Stimulated activated naive CD8-positive, alpha-beta T cell treated with anti-CD3 and anti-CD28 coated beads, Interleukin-15, Interleukin-2, amounts not matched to agents 100 ng/mL and 50 ng/mL, for 24 hours (primary cell): ENCODE measurements around the gene CANT1.

Experiments used
- H3K27ac Mint-ChIP-seq: one replicate; pipeline ENCODE4 v1.8.0; 2021; ENCODE audit warnings: mild to moderate bottlenecking, mixed read lengths
- H3K27me3 Mint-ChIP-seq: one replicate; pipeline ENCODE4 v1.8.0; 2021; ENCODE audit warnings: mixed read lengths
- H3K36me3 Mint-ChIP-seq: one replicate; pipeline ENCODE4 v1.8.0; 2021; ENCODE audit warnings: low read depth, mixed read lengths
- H3K4me1 Mint-ChIP-seq: one replicate; pipeline ENCODE4 v1.8.0; 2021; ENCODE audit warnings: low read depth, mixed read lengths
- H3K4me3 Mint-ChIP-seq: one replicate; pipeline ENCODE4 v1.8.0; 2021; ENCODE audit warnings: mild to moderate bottlenecking, mixed read lengths
- H3K9me3 Mint-ChIP-seq: one replicate; pipeline ENCODE4 v1.8.0; 2021; ENCODE audit warnings: mixed read lengths

Gene CANT1

GRCh38 chr17:79046197-79046915, 36.8 kb upstream of the CANT1 start:
- no peak overlapping the region for H3K4me3 Mint-ChIP-seq
- no peaks in the 10 kb centered on the region for H3K9me3 Mint-ChIP-seq
- H3K4me1 Mint-ChIP-seq = no peaks in the 10 kb centered on the region
- H3K36me3 Mint-ChIP-seq = no peaks in the 10 kb centered on the region
- peaks cover 12% of the 10 kb centered on the region for H3K27me3 Mint-ChIP-seq
- H3K27ac Mint-ChIP-seq = no peak overlapping the region

- Mint-ChIP-seq H3K27me3 (peaks cover 8% of the 10 kb centered on the region), H3K4me3 (no peak overlapping the region), H3K9me3 (no peaks in the 10 kb centered on the region), H3K4me1 (no peaks in the 10 kb centered on the region), H3K36me3 (no peaks in the 10 kb centered on the region), H3K27ac (no peak overlapping the region)
Observed at GRCh38 chr17:79045842-79046196, 36.3 kb upstream of the CANT1 start.

DNA sequence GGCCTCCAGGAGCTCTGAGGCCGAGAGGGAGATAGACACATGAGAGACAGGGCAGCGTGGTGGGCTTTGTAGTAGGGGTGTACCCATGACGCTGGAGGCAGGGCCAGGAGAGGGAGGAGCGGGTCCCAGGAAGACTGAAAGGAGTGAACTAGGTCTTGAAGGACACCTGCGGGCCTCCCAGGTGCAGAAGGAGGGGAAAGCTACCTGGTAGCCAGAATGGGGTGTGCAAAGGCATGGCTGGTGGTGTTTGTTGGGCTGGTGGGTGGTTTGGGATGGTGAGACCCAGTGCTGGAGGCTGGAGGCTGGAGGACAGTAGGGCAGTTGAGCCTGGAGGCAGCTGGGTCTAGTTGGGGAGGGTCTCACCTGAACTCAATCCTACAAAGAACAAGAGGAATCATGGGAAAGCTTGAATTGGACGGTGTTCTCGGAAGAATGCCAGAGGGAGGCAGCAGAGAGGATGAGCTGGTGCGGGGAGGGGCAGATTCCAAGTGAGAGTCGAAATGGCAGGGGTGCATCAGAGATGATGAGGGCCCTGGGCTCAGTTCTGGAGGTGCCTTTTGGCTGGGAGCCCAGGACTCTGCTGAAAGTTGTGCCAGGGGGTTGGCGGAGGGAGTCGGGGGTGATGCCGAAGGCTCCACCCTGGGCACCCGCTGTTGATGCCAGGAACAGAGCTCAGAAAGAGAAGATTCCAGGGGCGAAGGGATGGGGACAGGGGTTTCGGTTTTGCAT, 35.6 kb upstream of the CANT1 start:
- no peaks in the 10 kb centered on the region for H3K36me3 Mint-ChIP-seq
- no peaks in the 10 kb centered on the region for H3K9me3 Mint-ChIP-seq
- no peaks in the 10 kb centered on the region for H3K4me1 Mint-ChIP-seq
- H3K27ac Mint-ChIP-seq = no peak overlapping the region
- peaks cover 8% of the 10 kb centered on the region for H3K27me3 Mint-ChIP-seq
- H3K4me3 Mint-ChIP-seq = no peak overlapping the region

DNA sequence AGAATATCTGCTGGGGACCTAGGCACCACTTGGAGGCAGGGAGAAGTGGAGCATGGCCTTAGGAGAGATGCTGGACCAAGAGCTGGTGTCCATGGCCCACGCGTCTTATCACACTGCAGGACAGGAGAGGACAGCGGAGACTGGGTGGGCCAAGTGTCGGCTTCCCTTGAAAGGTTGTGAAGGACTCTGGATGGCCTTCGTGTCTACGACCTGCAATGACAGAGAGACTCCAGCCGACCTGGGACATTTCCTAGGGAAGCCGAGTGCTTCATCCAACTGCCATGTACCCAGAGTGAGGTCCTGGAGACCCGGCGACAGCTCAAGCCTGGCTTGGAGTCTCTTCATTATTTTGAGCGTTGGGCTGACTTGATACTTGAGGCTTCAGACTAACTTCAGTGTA, 34.9 kb upstream of the CANT1 start:
- Mint-ChIP-seq H3K36me3 (no peaks in the 10 kb centered on the region), H3K27ac (no peak overlapping the region), H3K4me3 (no peak overlapping the region), H3K9me3 (no peaks in the 10 kb centered on the region), H3K27me3 (peaks cover 8% of the 10 kb centered on the region), H3K4me1 (no peaks in the 10 kb centered on the region)

DNA sequence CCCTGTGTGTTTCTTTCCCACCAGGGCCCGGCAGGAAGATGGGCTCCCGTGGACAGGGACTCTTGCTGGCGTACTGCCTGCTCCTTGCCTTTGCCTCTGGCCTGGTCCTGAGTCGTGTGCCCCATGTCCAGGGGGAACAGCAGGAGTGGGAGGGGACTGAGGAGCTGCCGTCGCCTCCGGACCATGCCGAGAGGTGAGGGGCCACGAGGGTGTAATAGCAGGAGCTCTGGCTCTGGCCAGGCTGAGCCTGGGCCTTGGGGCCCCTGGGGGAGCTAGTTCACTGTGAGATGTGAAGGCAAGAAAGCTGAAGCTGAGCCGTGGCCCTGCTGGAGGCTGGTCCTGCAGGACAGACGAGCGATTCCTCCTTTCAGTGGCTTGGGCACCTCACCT, 34.4 kb upstream of the CANT1 start:
- H3K27ac Mint-ChIP-seq = no peak overlapping the region
- H3K36me3 Mint-ChIP-seq = no peaks in the 10 kb centered on the region

DNA sequence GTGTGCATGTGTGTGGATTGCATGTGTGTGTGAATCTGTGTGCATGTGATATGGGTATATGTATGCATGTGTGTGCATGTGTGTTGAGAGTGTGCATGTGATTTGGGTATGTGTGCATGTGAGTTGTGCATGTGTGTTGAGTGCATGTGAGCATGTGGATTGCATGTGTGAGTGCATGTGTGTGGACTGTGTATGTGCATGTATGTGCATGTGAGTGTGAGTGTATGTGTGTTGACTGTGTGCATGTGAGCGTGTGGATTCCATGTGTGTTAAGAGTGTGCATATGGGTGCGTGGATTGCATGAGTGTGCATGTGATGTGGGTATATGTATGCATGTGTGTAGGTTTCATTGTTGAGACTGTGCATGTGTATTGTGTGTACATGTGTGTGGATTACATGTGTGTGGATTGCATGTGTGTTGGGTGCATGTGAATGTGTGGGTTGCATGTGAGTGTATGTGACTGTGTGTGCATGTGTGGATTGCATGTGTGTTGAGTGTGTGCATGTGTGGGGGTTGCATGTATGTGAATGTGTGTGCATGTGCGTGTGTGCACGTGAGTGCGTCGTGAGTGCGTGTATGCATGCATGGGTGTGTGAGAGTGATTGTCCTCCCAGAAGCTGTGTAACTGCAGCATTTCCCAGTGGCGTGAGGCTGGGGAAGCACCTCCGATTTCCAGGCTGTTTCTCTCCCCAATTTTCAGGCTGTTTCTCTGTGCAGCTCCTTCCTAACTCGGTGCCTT, 33.8 kb upstream of the CANT1 start:
- Mint-ChIP-seq H3K4me3 (no peak overlapping the region), H3K27ac (no peak overlapping the region), H3K9me3 (no peaks in the 10 kb centered on the region), H3K27me3 (peaks cover 8% of the 10 kb centered on the region), H3K4me1 (peaks cover 6% of the 10 kb centered on the region), H3K36me3 (no peaks in the 10 kb centered on the region)

More for the DNA sequence above, 34.4 kb upstream of the CANT1 start:
- Mint-ChIP-seq H3K9me3 (no peaks in the 10 kb centered on the region), H3K4me1 (peaks cover 2% of the 10 kb centered on the region), H3K4me3 (no peak overlapping the region), H3K27me3 (peaks cover 8% of the 10 kb centered on the region)

DNA sequence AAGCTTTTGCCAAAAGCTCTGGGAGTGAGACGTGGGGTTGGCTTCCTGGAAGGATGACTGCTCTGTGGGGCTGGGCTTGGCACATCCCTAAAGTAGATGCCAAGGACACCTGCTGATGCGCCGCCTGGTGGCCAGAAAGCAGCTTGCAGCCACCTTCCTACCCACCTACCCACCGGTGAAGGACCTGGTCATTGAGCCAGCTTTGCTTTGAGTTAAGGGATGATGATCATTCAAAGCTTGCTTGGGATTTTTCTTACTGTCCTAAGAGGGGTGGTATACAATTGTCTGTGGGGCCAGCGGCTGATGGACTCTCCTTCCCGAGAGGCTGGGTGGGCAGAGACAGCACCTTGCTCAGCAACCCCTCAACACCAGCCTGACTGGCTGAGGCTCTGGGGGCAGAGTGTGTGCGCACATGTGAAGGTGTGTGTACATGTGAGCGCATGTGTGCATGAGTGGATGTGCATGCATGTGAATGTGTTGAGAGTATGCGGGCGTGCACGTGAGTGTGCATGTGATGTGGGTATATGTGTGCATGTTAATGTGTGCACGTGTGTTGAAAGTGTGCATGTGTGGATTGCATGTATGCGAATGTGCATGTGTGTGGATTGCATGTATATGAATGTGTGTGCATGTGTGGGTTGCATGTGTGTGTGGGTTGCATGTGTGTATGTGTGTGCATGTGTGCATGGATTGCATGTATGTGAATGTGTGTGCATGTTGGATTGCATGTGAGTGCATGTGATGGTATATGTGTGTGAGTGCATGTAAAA, 33.0 kb upstream of the CANT1 start:
- Mint-ChIP-seq H3K27me3 (peaks cover 8% of the 10 kb centered on the region), H3K4me3 (no peak overlapping the region), H3K4me1 (peaks cover 9% of the 10 kb centered on the region), H3K9me3 (no peaks in the 10 kb centered on the region), H3K27ac (no peak overlapping the region), H3K36me3 (no peaks in the 10 kb centered on the region)

GRCh38 chr17:79041723-79042420, 32.3 kb upstream of the CANT1 start:
- no peak overlapping the region for H3K4me3 Mint-ChIP-seq
- no peaks in the 10 kb centered on the region for H3K9me3 Mint-ChIP-seq
- H3K27me3 Mint-ChIP-seq = peaks cover 8% of the 10 kb centered on the region
- no peak overlapping the region for H3K27ac Mint-ChIP-seq
- H3K4me1 Mint-ChIP-seq = peaks cover 9% of the 10 kb centered on the region
- no peaks in the 10 kb centered on the region for H3K36me3 Mint-ChIP-seq

DNA sequence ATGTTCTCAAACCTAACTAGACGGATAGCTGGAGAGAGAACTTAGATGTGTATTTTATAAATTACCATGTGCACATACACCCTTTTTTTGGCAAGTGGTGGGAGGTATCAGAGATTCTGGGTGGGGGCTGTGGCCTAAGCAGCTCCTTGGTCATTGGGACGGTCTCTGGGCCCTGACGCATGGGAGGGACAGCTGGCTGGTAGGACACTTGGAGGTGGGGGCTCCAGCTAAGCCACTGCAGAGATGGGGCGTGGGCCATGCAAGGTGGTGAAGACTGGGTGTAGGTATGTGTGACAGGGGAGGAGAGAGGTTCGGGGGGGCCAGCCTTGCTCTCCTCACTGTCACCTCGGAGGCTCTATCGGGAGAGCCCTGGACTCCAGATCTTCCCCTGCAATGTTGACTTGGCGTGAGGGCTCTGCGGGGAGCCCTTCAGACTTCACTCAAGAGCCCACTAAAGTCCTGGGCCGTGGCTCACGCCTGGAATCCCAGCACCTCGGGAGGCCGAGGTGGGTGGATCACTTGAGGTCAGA, 31.5 kb upstream of the CANT1 start:
- H3K9me3 Mint-ChIP-seq = no peaks in the 10 kb centered on the region
- H3K4me3 Mint-ChIP-seq = no peak overlapping the region
- H3K4me1 Mint-ChIP-seq = peaks cover 9% of the 10 kb centered on the region
- no peaks in the 10 kb centered on the region for H3K36me3 Mint-ChIP-seq
- no peak overlapping the region for H3K27ac Mint-ChIP-seq
- peaks cover 8% of the 10 kb centered on the region for H3K27me3 Mint-ChIP-seq

GRCh38 chr17:79039886-79040285, 30.3 kb upstream of the CANT1 start:
- Mint-ChIP-seq H3K4me1 (peaks cover 9% of the 10 kb centered on the region), H3K9me3 (no peaks in the 10 kb centered on the region), H3K4me3 (no peak overlapping the region), H3K27me3 (peaks cover 3% of the 10 kb centered on the region), H3K36me3 (no peaks in the 10 kb centered on the region), H3K27ac (no peak overlapping the region)

GRCh38 chr17:79039171-79039570, 29.6 kb upstream of the CANT1 start:
- no peaks in the 10 kb centered on the region for H3K27me3 Mint-ChIP-seq
- H3K36me3 Mint-ChIP-seq = no peaks in the 10 kb centered on the region
- H3K4me1 Mint-ChIP-seq = peaks cover 9% of the 10 kb centered on the region
- no peaks in the 10 kb centered on the region for H3K9me3 Mint-ChIP-seq
- H3K27ac Mint-ChIP-seq = no peak overlapping the region
- H3K4me3 Mint-ChIP-seq = no peak overlapping the region

GRCh38 chr17:79038545-79039135, 29.1 kb upstream of the CANT1 start:
- Mint-ChIP-seq H3K9me3 (no peaks in the 10 kb centered on the region), H3K4me1 (peaks cover 9% of the 10 kb centered on the region), H3K27me3 (no peaks in the 10 kb centered on the region), H3K4me3 (no peak overlapping the region), H3K36me3 (no peaks in the 10 kb centered on the region), H3K27ac (no peak overlapping the region)

DNA sequence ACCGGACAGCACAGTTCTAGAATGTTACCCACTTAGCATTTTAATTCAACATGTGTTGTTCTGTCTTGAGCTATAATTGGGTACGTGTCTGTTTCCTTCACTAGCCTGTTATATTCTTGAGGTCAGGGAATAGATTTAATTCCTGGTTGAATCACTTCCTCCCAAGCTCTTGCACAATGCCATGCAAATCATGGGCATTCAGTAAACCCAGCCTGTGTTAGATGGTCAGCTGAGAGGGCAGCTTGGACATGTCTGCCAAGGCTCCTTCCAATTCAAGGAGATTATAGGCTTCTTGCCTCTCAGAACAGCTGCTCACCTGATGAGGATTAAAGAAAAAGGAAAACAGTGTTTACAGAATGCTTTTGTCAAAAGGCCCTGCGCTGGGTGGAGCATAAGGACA, 27.0 kb upstream of the CANT1 start:
- H3K27me3 Mint-ChIP-seq = peaks cover 2% of the 10 kb centered on the region
- no peak overlapping the region for H3K4me3 Mint-ChIP-seq

DNA sequence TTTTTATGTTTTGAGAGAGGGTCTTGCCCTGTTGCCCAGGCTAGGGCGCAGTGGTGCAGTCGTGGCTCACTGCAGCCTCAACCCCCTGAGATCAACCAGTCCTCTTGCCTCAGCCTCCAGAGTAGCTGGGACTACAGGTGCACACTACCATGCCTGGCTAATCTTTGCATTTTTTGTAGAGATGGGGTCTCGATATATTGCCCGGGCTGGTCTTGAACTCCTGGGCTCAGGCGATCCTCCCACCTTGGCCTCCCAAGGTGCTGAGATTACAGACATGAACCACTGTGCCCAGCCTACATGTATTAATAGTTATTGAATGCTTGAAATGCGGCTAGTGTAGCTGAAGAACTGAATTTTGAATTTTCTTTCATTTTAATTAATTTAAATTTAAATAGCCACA, 26.6 kb upstream of the CANT1 start:
- Mint-ChIP-seq H3K27ac (no peak overlapping the region), H3K27me3 (peaks cover 4% of the 10 kb centered on the region), H3K4me1 (peaks cover 9% of the 10 kb centered on the region), H3K4me3 (no peak overlapping the region), H3K9me3 (no peaks in the 10 kb centered on the region), H3K36me3 (no peaks in the 10 kb centered on the region)

More for the DNA sequence above, 27.0 kb upstream of the CANT1 start:
- Mint-ChIP-seq H3K27ac (no peak overlapping the region), H3K9me3 (no peaks in the 10 kb centered on the region), H3K4me1 (peaks cover 9% of the 10 kb centered on the region), H3K36me3 (no peaks in the 10 kb centered on the region)
